GM19452 (cell line): ENCODE data around the gene ZNF195.
A peak's percentile ranks its signal among the peaks of the same experiment; 100 is the strongest.
"Not testable (repeated sequence)": the region's sequence is repeated elsewhere in the genome, so short reads cannot be mapped to it uniquely, and the experiment has no call there.

ENCODE experiments used
- ATAC-seq: cut with Tn5 transposase; IDR thresholded peaks from one replicate; pipeline ENCODE4 v1.9.1; 2021; ENCODE audit not compliant: unreplicated experiment

Gene ZNF195

DNA sequence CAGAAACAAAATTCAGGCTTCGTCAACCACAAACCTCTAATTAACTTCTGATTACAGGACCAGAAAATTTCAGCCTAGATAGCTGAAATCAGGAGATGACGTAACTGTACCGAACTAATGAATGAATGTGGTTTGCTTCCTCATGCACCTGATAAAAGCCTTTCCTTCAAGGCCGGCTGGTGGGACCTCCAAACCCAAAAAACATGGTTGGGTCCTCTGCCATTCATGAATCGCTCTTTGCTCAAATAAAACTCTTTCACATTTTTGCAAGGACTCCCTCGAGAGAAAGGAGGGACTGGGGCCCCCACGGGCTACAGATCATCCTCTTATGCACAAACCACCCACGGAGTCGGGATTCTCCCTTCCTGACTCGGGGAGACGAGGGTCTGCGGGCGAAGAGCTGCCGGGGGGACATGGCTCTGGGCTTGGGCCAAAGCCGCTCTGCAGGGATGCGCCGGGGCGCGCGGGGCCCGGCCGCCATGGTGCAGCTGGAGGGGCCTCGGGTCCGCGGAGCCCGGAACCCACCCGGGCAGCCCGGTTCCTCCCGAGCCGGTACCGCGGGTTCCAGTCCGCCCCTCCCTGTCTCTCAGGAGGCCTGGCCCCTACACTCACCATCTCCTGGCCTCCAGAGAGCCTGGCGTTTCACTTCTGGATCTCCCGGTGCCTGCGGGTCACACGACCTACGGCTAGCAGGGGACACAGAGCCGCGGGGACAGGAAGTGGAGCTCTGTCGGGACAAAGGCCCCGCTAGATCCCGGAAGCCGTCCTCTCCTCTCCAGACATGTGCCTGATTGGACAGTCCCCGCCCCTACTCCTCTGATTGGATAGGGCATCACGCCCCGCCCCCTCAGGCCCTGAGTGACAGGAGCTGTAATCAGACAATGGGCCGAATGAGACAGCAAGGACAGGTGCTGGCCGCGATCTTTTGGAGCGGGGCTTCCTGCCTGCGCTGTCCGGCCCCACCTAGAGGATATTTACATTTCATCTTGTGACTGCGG, at the start of gene ZNF195:
ZNF195 (minus strand) TSS at position 721 of the 998 bp plus-strand sequence; CDS start at position 615, 106 bp downstream.
- ATAC-seq, result peak; percentile 97

DNA sequence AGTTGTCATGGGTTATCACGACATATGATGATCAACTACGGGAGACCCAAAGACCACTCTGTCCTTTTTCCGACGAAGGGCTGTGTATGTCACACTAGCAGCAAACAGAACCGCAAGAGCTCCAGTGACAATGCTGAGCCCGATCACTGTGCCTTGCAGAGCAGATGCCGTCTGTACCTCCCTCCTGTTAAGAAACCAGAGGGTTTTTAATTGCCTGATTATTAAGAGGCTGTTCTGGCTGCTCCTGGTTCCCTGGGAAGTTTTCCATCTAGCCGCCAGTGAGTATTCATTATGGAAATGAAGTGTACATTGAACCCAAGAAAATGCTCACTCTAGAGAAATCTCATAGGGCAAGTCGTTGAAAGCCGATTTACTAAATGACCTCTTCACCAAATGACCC, 49.1 kb upstream of the ZNF195 start:
- ATAC-seq, result not testable (repeated sequence)

DNA sequence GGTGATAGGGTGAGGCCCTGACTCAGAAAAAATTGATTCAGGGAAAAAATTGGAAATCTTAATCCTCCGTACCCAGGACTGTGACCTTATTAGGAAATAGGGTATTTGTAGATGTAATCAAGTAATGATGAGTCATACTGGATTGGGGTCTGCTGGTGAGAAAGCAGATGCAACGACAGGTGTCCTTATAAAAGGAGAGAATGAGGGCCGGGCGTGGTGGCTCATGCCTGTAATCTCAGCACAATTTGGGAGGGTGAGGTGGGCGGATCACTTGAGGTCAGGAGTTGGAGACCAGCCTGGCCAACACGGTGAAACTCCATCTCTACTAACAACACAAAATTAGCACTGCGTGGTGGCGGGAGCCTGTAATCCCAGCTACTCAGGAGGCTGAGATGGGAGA, 47.6 kb upstream of the ZNF195 start:
- not testable (repeated sequence) for ATAC-seq

DNA sequence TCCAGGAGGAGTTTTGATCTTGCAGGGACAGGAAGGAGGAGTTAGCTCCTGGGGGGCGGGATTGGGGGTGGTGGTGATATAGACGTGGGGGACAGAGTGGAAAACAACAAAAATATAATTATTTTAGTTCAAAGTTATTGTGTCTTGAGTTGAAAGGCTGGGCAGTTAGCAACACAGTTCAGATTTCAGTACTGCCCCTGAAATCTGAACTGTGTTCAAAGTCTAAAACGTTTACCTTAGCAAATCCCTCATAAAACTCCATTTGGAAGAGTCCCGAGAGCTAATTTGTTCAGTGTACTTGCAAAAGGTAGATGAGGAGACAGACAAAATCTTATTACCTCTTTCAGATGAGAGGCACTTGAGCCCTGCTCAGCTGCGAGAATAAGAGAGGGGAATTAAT, 45.0 kb upstream of the ZNF195 start:
- ATAC-seq, result not testable (repeated sequence)

DNA sequence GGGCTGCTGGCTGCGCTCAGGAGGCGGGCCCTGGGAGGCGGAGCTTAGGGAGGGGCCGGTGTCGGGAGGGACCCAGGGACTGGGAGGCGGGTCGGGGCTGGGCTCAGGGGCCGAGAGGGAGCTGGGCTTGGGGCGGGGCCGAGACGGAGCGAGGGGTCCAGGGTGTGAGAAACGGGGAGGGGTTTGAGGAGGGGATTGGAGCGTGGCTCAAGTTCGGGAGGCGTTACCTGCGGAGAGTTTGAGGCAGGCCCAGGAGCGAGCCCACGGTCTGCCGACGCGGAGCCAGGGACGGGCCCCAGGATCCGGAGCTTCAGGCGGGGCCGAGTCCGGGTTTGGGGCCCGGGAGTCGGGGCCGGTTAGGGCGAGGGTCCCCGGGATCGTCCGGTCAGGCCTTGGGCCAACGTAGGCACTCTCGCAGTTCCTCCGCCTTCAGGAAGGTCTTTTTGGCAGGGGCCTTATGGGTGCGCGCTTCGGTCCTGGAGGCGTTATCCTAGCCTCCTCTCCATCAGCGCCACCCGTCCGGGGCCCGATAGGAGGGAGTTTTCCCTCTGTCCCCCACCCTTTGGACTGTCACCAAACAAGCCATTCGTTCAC, 44.3 kb upstream of the ZNF195 start:
- not testable (repeated sequence) for ATAC-seq

DNA sequence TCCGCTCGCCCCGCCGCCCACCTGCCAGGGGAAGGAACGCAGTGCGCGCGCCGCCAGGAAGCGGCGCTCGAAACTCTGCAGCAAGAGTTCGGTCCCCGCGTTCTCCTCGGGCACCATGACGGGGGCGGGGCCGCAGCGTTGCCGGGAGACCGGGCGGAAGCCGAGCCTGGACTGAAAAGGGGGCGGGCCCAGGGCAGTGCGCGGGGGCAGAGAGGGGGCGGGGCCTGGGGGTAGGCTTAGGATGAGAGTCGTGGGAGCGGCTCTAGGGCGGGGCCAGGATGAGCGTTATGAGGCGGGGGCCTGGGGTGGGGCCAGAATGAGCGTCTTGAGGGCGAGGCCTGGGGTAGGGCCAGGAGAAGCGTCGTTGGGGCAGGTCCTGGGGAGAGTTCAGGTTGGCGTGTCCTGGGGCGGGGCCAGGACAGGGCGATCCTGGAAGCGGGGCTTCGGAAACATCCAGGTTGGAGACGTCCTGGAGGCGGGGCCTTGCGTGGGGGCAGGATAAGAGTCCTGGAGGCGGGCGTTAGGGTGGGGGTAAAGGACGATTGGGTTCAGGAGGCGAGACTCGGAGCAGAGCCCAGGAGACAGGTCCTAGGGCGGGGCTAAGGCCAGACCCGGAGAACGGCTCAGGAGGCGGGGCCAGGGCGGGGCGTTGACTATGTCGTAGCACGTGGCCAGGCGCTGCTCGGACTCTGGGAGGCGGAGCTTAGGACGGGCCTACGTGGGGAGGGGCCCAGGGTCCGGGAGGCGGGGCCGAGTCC, 43.6 kb upstream of the ZNF195 start:
- ATAC-seq, result peak; percentile 94

DNA sequence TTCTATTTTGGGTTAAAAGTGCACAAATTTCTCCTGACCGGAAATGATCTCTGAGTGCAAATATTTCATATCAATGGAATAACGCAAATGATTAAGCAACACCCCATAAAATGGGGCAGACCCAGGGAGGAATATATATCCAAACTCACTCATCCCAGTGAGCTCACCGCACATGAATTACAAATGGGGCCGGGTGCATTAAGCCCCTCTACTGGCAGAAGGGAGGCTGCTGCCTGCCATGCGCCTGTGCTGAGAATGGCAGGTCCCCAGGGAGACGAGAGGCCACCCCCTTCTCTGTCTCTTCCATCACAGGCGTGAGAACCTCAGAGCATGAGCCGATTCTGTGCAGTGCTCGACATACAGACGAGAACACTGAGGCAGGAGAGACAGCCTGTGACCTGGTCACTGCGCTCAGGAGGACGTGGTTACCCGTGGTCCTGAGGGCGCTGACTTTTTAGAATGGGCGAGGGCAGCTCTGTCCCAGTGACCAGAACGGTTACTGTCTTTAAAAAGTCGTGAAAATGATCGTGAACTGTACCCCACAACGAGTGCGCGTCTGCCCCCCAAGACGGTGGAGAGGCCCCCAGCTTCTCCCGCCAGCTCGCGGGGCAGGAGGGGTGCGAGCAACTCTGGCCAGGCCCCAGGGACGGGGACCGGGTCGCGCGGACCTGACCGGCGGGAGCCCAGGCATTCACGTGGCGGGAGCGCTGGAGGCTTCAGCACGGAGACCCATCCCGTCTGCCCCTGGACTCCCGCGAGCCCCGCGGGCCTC, 42.8 kb upstream of the ZNF195 start:
- not testable (repeated sequence) for ATAC-seq

DNA sequence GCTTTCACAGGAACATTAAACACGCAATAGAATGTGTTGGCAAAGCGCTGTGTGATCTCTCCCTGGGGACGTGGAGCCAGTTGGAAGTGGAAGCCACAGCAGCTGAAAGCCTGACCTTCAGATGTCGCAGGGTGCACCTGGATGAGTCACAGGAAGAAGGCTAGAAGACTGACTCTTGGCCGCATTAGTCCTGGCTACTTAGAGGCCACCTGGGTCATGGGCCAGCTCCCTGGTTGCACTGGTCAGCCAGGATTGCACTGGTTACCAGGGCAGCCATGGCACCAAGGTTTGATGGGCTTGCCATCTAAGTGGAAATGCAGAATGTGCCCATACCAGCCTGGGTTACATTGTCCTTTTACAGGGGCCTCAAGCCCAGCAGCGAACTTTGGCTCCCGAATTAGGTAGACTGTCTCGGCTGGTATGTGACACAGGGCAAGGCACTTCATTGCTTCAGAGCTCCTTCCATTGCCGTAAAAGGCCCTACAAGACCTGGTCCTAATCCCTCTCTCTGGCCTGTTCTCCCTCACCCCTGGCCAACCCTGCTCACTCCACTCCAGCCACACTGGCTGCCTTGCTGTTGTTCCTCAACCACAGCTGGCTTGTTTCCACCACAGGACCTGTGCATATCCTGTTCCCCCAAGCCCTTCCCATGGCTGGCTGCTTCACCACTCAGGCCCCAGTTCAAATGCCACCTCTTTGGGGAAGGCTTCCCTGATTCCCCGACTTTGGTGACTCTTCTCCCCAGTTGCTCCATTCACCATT, 41.5 kb upstream of the ZNF195 start:
- ATAC-seq, result not testable (repeated sequence)

DNA sequence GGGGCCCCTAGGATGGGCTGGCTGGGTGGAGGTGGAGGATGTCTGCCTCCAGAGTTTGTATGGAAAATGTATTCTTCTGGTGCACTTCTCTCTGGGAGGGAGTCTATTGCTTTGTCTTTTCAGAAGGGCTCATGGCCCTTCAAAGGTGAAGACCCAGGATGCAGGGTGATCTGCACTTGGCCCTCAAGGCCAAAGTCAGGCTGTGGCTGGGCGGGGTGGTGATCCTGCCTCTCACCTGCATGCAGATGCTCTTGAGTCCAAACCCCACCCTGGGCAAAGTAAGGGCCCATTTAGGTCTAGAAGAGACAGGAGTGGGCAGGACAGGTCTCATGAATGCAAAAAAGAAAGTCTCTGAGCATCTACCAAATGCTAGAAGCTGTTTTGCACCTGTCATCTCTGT, 40.5 kb upstream of the ZNF195 start:
- not testable (repeated sequence) for ATAC-seq

DNA sequence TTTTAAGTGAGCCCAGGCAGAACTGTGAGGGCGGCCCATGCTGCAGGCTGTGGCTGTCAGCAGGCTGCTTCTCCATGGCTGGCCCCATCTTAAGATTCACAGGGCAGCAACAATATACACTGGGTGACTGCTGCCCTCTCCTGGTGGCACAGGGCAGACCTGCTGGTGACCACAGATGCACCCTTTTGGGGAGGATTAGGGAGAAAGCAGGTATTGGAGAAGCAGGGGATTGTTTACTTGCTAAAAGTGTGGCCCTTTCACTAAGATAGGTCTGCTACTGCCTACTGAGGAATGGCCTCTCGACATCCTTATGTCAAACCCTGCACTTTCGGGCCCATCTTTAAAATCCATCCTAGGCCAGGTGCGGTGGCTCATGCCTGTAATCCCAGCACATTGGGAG, 38.1 kb upstream of the ZNF195 start:
- not testable (repeated sequence) for ATAC-seq

DNA sequence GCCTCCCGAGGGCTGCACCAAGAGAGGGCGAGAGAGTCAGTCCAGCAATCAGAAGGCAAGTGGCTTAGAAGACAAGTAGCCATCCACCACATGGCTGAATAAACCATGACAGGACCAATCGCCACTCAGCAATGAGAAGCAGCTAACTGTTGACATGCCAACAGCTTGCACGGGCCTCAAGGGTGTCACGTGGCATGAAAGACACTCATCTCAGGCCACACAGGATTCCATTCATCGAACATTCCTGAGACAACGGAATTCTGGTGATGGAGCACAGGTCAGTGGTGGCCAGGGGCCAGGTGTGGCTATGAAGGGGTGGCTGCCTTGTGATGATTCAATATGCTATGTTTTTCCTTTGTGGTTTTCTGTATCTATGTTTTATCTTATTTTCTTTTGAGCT, 36.4 kb upstream of the ZNF195 start:
- ATAC-seq, result not testable (repeated sequence)

DNA sequence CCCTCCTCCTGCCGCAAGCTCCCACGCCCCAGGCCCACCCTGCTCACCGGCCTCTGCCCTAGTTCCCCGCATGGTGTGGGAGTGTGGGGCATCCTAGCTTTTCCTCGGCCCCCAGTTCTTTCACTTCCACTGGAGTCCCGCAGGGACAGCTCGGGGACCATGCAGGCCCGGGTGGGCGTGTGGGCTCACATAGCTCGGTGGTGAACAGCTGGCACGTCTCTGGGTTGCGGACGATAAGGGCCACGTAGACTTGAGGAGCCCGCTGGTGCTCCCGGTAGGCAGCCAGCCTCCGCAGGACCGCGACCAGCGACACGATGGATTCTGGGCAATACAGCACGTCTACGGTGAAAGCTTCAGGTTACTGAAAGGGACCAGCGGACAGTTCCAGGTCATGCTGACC, 34.7 kb upstream of the ZNF195 start:
- ATAC-seq, result not testable (repeated sequence)

DNA sequence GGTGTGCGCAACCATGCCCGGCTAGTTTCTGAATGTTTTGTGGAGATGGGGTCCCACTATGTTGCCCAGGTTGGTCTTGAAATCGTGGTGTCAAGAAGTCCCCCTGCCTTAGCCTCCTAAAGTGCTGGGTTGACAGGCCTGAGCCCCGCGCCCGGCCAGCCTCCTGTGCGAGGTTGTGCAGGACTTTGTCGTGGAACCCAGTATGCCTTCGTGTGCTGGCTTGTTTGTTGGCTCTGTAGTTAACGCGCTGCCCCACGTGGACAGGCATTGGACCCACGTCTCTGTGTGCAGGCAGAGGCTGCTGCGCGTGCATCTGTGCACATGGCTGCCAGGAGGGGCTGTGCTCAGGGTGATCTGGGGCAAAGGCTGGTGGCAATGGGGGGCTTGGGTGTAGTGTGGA, 33.9 kb upstream of the ZNF195 start:
- ATAC-seq, result no peak

DNA sequence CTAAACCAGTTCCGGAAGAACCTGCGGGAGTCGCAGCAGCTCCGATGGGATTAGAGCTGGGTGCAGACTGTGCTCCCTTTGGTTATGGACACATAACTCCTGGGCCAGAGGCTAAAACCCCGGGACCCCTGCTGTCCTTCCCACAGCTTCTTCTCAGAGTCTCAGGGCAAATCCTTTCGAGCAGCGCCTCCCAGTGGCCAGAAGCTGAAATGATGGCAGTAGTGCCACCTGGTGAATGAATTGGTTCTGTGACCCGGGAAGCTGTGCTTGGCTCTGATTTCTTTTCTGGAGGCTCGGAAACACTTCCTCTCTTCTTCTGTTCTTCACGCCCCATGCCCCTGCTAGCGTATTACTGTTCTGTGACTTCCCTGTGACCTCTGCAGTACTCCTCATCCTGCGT, 29.8 kb upstream of the ZNF195 start:
- ATAC-seq, result not testable (repeated sequence)

DNA sequence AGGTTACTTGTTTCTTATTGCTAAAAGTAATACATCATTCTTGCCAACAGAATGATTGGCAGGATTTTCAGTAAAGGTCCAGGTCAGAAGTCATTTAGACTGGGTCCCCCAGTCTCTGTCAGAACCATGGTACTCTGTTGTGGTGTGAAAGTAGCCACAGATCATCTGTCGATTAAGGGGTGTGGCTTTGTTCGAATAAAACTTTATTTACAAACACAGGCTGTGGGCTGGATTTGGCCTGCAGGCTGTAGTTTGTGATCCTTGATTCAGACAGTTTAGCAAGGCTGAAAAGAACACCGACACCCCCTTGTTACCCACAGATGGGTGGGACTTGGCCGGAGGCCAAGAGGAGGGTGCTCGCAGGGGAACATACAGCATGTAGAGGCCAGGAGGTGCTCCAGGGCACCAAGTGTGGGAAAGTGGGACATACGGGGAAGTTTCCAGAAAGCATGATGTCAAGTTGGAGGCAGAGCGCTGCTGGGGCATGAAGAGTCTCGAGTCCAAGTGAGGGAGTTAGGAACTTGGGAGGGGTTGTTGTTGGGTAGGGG, 29.2 kb upstream of the ZNF195 start:
- ATAC-seq, result not testable (repeated sequence)

DNA sequence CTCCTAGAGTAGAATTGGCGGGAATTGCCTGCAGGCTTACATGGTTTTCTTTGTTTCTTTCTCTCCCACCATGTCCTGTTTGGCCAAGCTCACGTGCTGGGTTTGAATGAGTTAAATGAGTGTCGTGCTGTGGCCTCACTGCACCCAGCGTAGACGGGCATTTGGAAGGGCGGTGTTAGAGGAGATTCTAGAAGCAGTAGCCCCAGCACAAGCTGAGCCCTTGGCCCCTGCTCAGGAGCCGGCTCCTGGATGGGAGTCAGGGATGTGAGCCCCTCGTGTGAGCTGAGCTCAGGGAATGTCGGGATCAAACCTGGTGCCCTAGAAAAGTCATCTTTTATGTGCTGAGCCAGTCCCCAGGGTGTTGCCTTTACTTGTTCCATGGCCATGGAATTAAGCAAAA, 28.0 kb upstream of the ZNF195 start:
- ATAC-seq, result not testable (repeated sequence)

DNA sequence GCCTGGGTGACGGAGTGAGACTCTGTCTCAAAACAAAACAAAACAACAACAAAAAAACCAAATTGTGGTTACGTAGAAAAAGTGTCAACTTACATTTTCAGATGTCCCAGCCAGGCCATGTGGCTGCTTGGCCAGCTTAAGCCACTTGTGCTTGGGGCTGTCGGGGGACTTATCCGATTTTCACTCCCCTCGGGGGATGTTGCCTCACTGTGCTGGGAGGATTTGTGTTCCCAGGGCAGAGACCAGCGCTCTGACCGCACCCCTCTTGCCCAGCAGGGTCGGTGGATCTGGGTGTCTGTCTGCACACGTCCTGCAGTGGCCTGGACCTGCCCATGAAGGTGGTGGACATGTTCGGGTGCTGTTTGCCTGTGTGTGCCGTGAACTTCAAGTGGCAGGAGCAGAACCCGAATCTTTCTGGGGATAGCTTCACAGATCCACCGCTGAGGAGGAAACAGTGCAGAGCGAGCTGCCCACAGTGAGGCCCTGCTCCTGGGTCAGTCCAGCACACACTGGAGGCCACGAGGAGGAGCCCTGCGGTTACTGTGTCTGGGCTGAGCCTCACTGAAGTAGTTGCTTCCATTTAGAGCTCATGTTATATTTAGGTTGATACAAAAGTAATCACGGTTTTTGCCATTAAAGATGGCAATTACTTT, 27.4 kb upstream of the ZNF195 start:
- ATAC-seq, result not testable (repeated sequence)

DNA sequence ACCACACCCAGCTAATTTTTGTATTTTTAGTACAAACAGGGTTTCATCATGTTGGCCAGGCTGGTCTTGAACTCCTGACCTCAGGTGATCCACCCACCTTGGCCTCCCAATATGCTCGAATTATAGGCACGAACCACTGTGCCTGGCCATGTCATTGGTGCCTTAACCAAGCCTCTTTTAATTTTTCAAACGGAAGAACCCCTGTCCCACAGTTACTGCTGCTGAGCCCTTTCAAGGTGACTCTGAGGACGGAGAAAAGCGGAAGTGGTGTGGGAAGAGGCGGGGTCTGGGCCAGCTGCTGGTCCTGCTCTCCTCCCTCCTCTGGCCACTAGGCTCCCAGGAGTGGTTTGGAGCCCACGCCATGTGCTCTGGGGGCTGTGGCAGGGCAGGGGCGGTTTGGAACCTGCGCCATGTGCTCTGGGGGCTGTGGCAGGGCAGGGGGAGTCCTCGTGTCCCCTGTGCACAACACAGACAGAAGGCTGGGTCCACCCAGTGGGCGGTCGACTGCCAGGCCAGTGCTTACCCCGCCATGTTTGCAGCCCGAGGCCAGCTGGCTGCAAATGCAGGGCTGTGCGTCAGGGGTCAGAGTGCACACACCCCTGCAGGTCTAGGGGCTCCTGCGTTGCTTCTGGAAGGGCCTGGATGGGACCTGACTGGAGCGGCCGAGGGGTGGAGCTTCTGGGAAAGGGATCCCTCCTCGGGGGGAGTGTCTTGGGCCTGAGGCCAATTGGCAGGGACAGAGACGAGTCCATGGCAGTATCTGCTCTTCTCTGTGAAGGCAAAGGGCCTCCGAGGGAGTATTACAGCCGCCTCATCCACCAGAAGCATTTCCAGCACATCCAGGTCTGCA, 25.4 kb upstream of the ZNF195 start:
- not testable (repeated sequence) for ATAC-seq
